ENCODE results near the gene SLC24A4.

The SLC24A4 gene

DNA sequence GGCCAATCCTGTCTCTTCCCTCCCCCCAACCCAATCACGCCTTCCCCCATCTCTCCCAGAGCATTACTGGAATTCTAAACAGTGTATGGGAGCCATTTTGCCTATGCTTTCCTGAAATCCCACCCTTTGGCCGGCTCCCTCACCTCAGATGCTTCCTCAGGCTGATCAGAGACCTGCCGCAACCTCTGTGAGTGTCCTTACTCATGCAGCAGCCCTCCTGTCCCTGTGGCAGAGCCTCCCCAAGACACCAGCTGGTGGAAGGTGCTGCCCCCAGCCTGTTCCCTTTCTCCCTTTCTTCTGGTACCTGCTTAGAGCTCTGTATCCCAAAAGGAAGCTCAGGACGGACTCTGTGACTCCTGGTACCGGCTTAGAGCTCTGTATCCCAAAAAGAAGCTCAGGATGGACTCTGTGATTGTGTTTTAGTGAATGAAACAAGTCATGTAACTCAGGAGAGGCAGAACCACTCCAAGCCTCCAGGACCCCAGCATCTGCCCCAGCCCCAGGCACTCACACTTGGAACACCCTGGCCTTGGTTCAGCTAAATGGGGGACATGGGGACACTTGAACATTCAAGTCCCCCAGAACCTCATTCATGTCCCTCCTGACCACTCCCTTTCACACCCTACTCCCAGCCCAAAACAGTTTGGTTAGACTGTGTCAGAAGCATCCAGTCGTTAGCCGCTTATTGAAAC, 161.3 kb downstream of the SLC24A4 start:
- DNase-seq, result no peak

GRCh38 chr14:92486881-92487280, 163.9 kb downstream of the SLC24A4 start:
- DNase-seq, result no peak

DNA sequence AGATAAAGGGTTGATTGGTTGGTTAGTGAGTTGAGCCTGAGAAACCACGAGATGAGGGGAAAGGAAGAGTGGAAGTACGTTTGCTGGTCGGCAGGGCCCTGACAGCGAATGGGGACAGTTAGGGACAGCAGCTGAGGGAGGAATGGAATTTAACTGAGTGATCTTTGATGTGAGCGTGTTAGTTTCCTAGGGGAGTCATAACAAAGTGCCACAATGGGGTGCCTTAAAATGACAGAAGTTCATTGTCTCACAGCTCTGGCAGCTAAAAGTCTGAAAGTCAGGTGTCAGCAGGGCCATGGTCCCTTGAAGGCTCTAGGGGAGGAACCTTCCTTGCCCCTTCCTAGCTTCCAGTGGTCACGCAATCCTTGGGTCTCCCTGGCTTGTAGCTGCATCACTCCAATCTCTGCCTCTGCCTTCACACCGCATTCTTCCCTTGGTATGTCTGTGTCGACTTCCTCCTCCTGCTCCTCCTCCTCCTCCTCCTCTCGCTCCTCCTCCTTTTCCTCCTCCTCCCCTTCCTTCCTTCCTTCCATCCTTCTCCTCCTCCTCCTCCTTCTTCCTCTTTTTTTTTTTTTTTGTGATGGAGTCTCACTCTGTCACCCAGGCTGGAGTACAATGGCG, 164.7 kb downstream of the SLC24A4 start:
- no peak for DNase-seq

GRCh38 chr14:92489394-92490238, 166.7 kb downstream of the SLC24A4 start:
- DNase-seq, result no peak

GRCh38 chr14:92490239-92490959, 167.4 kb downstream of the SLC24A4 start:
- no peak for DNase-seq

- DNase-seq, result no peak
Observed at GRCh38 chr14:92491782-92492181, 168.8 kb downstream of the SLC24A4 start.

GRCh38 chr14:92492258-92492657, 169.3 kb downstream of the SLC24A4 start:
- DNase-seq, result no peak

DNA sequence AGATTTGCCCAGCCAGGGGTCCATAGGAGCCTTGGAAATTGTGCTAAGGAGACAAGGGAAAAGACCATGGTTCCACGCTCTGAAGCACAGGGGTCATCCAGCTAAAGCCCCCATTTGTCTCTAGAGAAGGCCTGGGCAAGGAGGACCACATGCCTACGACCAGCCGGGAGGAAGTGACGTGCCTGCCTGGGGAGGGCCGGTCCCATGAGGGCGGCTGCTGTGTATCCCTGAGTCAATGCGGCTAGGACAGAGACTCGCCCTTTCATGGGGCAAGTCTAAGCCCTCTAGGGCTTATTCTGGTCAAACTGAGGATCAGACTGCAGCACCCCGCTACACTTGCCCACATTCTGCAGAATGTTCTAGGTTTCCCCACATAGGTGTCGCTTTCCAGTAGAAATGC, 170.1 kb downstream of the SLC24A4 start:
- no peak for DNase-seq

- DNase-seq, result no peak
Observed at GRCh38 chr14:92493492-92493891, 170.5 kb downstream of the SLC24A4 start.

DNA sequence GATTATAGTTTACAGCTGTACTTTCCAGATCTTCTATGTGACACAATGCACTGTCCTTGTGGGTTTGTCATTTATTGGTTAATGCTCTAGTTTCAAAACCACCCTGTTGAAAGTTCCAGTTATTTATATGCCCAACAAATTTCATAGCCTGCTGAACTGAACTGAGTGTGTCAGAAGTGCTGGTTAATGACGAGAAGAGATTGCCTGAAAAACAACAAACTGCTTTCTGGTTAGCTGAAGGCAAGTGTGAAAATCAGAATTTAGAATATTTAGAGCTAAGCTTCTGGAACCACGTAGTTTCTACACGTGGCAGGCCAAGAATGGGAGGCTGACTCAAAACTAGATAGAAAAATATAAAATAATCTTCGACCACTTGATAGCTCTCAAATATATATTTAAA, 171.5 kb downstream of the SLC24A4 start:
- DNase-seq, result no peak

DNA sequence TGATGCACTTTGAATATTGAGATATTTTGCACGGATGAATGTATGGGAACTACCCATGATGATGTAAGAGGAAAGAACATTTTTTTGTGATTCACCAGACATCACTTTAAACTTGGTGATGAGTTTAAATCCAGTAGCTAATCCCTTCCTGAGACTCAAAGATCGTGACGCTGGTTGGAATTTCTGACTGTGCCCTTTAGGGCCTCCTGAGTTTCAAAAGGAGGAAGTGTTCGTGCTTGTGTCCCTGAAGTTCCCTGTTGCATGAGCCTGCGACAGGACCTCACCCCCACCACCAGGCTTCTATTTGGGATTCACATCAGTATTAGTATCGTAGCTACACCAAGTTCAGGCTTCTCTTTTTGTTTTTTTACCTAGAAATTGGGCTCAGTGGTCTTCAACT, 172.1 kb downstream of the SLC24A4 start:
- DNase-seq, result no peak

- no peak for DNase-seq
Observed at GRCh38 chr14:92496191-92496857, 173.4 kb downstream of the SLC24A4 start.

- DNase-seq, result no peak
Observed at GRCh38 chr14:92497391-92497790, 174.4 kb downstream of the SLC24A4 start.

GRCh38 chr14:92499234-92499633, 176.3 kb downstream of the SLC24A4 start:
- DNase-seq, result no peak

DNA sequence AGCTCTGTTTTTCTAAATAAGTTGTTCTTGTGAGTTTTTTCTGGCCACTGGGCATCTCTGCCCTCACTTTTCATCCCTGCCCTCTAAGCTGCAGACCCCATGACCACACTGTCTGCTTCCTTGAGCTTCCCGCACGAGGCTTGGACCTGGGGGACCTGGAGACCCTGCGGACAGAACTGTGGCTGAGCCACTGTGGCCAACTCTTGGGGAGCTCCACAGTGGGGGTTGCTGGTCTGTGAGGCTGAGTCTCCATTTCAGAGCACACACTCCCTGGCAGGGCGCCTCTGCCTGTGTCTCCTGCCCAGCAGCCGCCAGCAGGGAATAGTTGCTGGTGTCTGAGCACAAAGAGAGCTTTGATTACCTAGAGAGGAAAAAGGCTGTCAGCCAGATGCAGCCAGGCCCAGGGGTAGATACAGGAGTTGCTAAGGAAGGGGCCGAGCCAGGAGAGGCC, 177.6 kb downstream of the SLC24A4 start:
- no peak for DNase-seq

- no peak for DNase-seq
Observed at GRCh38 chr14:92501891-92502351, 179.0 kb downstream of the SLC24A4 start.

GRCh38 chr14:92502541-92503286, 179.7 kb downstream of the SLC24A4 start:
- DNase-seq, result no peak

GRCh38 chr14:92503756-92504491, 181.0 kb downstream of the SLC24A4 start:
- DNase-seq, result no peak

- DNase-seq, result no peak
Observed at GRCh38 chr14:92505826-92506225, 182.9 kb downstream of the SLC24A4 start.

DNA sequence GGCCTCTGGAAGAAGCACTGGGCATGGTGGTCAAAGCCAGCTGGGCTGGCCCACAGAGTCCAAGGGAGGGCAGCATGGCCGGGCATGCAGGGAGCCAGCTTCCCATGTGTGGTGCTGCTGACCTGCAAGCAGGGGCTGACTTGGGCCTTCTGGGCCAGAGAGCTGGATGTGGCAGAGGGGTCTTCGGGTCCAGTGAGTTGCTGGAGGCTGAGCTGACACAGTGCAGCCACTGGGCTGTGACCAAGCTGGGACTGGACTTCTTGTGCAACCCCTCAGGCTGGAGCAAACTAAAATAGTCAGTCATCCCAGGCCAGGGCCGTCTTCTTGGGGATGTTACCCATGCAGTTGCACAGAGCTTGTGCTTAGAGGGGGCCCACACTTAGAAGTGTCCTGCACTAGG, 183.3 kb downstream of the SLC24A4 start:
- no peak for DNase-seq
